SK-N-SH treated with all-trans-retinoic acid at 6 μM for 48 hours (cell line): ENCODE data around the gene FZR1.

Source experiments
- ATAC-seq: fragments of 200-7000 bp; cut with Tn5 transposase; 3 replicates; pipeline ENCODE4 v1.9.1; 2020; ENCODE audit warnings: mild to moderate bottlenecking, moderate library complexity
- ARNTL ChIP-seq: fragments of 450-650 bp; formaldehyde crosslinking; IDR thresholded peaks from 2 replicates; pipeline ENCODE4 v1.5.0; 2020; ENCODE audit warnings: low read depth, mild to moderate bottlenecking, moderate library complexity, borderline replicate concordance
- BACH2 ChIP-seq: fragments of 250-450 bp; sonication (Bioruptor Pico); IDR thresholded peaks from 2 replicates; pipeline ENCODE4 v1.9.0; 2021; ENCODE audit warnings: mild to moderate bottlenecking, borderline replicate concordance
- CSDC2 ChIP-seq: fragments of 250-450 bp; sonication (Bioruptor Pico); IDR thresholded peaks from 2 replicates; pipeline ENCODE4 v1.5.0; 2020; ENCODE audit warnings: mild to moderate bottlenecking, moderate library complexity
- ESRRG ChIP-seq: fragments of 250-450 bp; sonication (Bioruptor Pico); IDR thresholded peaks from 2 replicates; pipeline ENCODE4 v1.6.1; 2021; ENCODE audit warnings: mild to moderate bottlenecking
- GLIS3 ChIP-seq: fragments of 250-450 bp; sonication (Bioruptor Pico); IDR thresholded peaks from 2 replicates; pipeline ENCODE4 v1.5.0; 2020; ENCODE audit warnings: mild to moderate bottlenecking, moderate library complexity
- ISL1 ChIP-seq: fragments of 250-450 bp; sonication (Bioruptor Pico); IDR thresholded peaks from 2 replicates; pipeline ENCODE4 v2.1.2; 2022; ENCODE audit warnings: mild to moderate bottlenecking, moderate library complexity
- PPARA ChIP-seq: fragments of 250-450 bp; sonication (Bioruptor Pico); IDR thresholded peaks from 2 replicates; pipeline ENCODE4 v1.5.0; 2020; ENCODE audit warnings: mild to moderate bottlenecking, borderline replicate concordance
- RARB ChIP-seq: fragments of 250-450 bp; sonication (Bioruptor Pico); IDR thresholded peaks from 2 replicates; pipeline ENCODE4 v1.8.0; 2021; ENCODE audit warnings: mild to moderate bottlenecking, moderate library complexity
- TCF4 ChIP-seq: fragments of 250-450 bp; sonication (Bioruptor Pico); IDR thresholded peaks from 2 replicates; pipeline ENCODE4 v1.8.0; 2021; ENCODE audit warnings: mild to moderate bottlenecking, moderate library complexity, borderline replicate concordance
- TOX ChIP-seq: fragments of 250-450 bp; sonication (Bioruptor Pico); IDR thresholded peaks from 2 replicates; pipeline ENCODE4 v1.8.0; 2021; ENCODE audit warnings: mild to moderate bottlenecking, moderate library complexity, borderline replicate concordance
- ZC3H10 ChIP-seq: fragments of 250-450 bp; sonication (Bioruptor Pico); IDR thresholded peaks from 2 replicates; pipeline ENCODE4 v1.5.1; 2021; ENCODE audit warnings: mild to moderate bottlenecking, moderate library complexity
- ZFP3 ChIP-seq: fragments of 250-450 bp; sonication (Bioruptor Pico); IDR thresholded peaks from 2 replicates; pipeline ENCODE4 v1.5.0; 2020; ENCODE audit warnings: mild to moderate bottlenecking, moderate library complexity
- ZNF8 ChIP-seq: fragments of 450-650 bp; formaldehyde crosslinking; IDR thresholded peaks from 2 replicates; pipeline ENCODE4 v1.5.0; 2020; ENCODE audit warnings: mild to moderate bottlenecking, moderate library complexity
- TF ChIP-seq, protein P1 (sequence below): fragments of 250-450 bp; sonication (Bioruptor Pico); IDR thresholded peaks from 2 replicates; pipeline ENCODE4 v1.8.0; 2021; ENCODE audit warnings: low read depth, mild to moderate bottlenecking, moderate library complexity, borderline replicate concordance
- TF ChIP-seq, protein P2 (sequence below): fragments of 250-450 bp; sonication (Bioruptor Pico); IDR thresholded peaks from 2 replicates; pipeline ENCODE4 v1.8.0; 2020; ENCODE audit warnings: mild to moderate bottlenecking, moderate library complexity, borderline replicate concordance
- TF ChIP-seq, protein P3 (sequence below): fragments of 250-450 bp; sonication (Bioruptor Pico); IDR thresholded peaks from 2 replicates; pipeline ENCODE4 v1.5.1; 2021; ENCODE audit warnings: mild to moderate bottlenecking, moderate library complexity
- TF ChIP-seq, protein P4 (sequence below): fragments of 250-450 bp; sonication (Bioruptor Pico); IDR thresholded peaks from 2 replicates; pipeline ENCODE4 v1.5.1; 2020; ENCODE audit warnings: low read depth, mild to moderate bottlenecking, moderate library complexity
- TF ChIP-seq, protein P5 (sequence below): fragments of 250-450 bp; sonication (Bioruptor Pico); IDR thresholded peaks from 2 replicates; pipeline ENCODE4 v1.5.0; 2020; ENCODE audit warnings: mild to moderate bottlenecking, moderate library complexity

Gene FZR1

DNA sequence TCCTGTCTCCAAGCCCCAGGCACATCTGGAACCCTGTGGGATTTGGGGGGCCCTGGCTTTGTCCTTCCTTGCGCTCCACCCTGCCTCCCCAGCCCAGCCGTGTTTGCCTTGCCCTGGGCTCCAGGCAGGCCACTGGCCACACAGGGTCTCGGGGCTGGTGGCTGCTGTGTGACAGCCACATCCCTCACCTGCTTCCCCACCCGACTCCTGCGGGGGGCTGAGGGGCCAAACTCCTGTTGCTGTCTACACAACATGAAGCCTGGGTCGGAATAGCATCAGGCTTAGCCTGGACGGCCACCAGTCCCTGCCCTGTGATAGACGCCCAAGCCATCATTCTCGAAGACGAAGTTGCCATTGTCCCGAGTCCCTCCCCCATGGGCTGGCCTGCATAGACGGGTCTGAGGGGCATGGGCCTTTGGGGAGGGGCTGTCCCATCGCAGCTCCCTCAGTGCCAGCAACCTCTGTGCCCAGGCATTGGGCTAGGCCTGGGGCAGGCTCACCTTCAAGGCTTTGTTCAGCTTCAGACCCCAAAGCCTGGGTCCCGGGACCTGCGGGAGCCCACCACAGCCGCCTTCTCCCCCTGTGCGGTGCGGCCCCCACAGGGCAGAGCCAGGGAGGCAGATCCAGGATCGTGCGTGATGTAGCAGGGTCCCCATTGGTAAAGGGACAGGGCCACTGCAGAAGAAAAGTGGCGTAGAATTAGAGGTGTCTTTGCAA is 17.4 kb downstream of the FZR1 start (continued):
- TF ChIP-seq, protein P1, sequence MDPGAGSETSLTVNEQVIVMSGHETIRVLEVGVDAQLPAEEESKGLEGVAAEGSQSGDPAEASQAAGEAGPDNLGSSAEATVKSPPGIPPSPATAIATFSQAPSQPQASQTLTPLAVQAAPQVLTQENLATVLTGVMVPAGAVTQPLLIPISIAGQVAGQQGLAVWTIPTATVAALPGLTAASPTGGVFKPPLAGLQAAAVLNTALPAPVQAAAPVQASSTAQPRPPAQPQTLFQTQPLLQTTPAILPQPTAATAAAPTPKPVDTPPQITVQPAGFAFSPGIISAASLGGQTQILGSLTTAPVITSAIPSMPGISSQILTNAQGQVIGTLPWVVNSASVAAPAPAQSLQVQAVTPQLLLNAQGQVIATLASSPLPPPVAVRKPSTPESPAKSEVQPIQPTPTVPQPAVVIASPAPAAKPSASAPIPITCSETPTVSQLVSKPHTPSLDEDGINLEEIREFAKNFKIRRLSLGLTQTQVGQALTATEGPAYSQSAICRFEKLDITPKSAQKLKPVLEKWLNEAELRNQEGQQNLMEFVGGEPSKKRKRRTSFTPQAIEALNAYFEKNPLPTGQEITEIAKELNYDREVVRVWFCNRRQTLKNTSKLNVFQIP (CRISPR knock-in tag): no peak
- TF ChIP-seq ZFP3 (CRISPR knock-in tag) (no peak), ZNF8 (no peak), ESRRG (no peak), BACH2 (CRISPR knock-in tag) (no peak)

DNA sequence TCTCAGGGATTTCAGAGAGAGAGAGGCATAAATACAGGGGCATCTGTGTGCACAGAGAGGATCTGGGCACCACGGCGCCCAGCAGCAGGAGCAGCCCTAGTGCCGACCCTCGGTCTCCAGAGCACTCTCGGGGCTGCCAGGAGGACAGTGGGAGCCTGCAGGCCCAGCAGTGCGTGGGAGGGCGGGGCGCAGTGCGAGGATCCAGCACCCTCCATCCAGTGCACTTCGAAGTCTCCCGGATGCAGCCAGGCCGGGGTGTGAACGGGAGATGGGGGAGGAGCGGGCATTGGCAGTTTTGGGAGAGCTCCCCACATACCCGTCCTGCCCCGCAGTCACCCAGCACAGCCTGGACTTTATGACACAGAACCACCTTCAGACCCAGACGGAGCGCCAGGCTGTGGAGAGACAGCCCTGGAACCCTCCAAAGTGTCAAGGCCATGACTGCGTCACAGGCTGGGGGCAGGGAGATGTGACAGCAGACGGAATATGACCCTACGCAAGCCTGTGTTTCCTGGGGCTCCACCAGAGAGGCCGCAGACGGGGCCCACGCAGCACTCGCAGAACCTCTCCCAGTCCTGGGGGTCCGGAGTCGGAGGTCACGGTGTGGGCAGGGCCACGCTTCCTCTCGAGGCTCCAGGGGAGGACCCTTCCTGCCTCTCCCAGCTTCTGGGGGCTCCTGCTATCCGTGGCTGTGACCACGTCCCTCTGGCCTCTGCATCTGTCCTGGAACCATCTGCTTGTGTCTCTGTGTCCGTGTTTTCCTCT is 18.1 kb downstream of the FZR1 start:
- ATAC-seq: no peak
- TF ChIP-seq, protein P2, sequence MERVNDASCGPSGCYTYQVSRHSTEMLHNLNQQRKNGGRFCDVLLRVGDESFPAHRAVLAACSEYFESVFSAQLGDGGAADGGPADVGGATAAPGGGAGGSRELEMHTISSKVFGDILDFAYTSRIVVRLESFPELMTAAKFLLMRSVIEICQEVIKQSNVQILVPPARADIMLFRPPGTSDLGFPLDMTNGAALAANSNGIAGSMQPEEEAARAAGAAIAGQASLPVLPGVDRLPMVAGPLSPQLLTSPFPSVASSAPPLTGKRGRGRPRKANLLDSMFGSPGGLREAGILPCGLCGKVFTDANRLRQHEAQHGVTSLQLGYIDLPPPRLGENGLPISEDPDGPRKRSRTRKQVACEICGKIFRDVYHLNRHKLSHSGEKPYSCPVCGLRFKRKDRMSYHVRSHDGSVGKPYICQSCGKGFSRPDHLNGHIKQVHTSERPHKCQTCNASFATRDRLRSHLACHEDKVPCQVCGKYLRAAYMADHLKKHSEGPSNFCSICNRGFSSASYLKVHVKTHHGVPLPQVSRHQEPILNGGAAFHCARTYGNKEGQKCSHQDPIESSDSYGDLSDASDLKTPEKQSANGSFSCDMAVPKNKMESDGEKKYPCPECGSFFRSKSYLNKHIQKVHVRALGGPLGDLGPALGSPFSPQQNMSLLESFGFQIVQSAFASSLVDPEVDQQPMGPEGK: no peak
- TF ChIP-seq ARNTL (no peak), ISL1 (CRISPR knock-in tag) (no peak), PPARA (CRISPR knock-in tag) (no peak), ZC3H10 (no peak), TOX (CRISPR knock-in tag) (no peak), BACH2 (CRISPR knock-in tag) (no peak), RARB (CRISPR knock-in tag) (no peak), TCF4 (no peak), GLIS3 (CRISPR knock-in tag) (no peak), ZNF8 (no peak), CSDC2 (no peak), ZFP3 (CRISPR knock-in tag) (no peak)
- TF ChIP-seq, protein P3, sequence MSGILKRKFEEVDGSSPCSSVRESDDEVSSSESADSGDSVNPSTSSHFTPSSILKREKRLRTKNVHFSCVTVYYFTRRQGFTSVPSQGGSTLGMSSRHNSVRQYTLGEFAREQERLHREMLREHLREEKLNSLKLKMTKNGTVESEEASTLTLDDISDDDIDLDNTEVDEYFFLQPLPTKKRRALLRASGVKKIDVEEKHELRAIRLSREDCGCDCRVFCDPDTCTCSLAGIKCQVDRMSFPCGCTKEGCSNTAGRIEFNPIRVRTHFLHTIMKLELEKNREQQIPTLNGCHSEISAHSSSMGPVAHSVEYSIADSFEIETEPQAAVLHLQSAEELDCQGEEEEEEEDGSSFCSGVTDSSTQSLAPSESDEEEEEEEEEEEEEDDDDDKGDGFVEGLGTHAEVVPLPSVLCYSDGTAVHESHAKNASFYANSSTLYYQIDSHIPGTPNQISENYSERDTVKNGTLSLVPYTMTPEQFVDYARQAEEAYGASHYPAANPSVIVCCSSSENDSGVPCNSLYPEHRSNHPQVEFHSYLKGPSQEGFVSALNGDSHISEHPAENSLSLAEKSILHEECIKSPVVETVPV (CRISPR knock-in tag): no peak
- TF ChIP-seq, protein P1 (CRISPR knock-in tag): no peak
- TF ChIP-seq, protein P4, sequence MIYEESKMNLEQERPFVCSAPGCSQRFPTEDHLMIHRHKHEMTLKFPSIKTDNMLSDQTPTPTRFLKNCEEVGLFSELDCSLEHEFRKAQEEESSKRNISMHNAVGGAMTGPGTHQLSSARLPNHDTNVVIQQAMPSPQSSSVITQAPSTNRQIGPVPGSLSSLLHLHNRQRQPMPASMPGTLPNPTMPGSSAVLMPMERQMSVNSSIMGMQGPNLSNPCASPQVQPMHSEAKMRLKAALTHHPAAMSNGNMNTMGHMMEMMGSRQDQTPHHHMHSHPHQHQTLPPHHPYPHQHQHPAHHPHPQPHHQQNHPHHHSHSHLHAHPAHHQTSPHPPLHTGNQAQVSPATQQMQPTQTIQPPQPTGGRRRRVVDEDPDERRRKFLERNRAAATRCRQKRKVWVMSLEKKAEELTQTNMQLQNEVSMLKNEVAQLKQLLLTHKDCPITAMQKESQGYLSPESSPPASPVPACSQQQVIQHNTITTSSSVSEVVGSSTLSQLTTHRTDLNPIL (CRISPR knock-in tag): no peak
- TF ChIP-seq, protein P5, sequence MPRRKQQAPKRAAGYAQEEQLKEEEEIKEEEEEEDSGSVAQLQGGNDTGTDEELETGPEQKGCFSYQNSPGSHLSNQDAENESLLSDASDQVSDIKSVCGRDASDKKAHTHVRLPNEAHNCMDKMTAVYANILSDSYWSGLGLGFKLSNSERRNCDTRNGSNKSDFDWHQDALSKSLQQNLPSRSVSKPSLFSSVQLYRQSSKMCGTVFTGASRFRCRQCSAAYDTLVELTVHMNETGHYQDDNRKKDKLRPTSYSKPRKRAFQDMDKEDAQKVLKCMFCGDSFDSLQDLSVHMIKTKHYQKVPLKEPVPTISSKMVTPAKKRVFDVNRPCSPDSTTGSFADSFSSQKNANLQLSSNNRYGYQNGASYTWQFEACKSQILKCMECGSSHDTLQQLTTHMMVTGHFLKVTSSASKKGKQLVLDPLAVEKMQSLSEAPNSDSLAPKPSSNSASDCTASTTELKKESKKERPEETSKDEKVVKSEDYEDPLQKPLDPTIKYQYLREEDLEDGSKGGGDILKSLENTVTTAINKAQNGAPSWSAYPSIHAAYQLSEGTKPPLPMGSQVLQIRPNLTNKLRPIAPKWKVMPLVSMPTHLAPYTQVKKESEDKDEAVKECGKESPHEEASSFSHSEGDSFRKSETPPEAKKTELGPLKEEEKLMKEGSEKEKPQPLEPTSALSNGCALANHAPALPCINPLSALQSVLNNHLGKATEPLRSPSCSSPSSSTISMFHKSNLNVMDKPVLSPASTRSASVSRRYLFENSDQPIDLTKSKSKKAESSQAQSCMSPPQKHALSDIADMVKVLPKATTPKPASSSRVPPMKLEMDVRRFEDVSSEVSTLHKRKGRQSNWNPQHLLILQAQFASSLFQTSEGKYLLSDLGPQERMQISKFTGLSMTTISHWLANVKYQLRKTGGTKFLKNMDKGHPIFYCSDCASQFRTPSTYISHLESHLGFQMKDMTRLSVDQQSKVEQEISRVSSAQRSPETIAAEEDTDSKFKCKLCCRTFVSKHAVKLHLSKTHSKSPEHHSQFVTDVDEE (CRISPR knock-in tag): no peak
